HepG2 (cell line): Measurements from ENCODE around the gene C9orf50. TPM values are rescaled to one million over a fixed set of nuclear protein-coding genes. Genes with fewer than 3 reads are reported as not detected.
"Not testable (repeated sequence)": the region's sequence is repeated elsewhere in the genome, so short reads cannot be mapped to it uniquely, and the experiment has no call there.

ENCODE experiments used
- ATAC-seq: fragments of 200-7000 bp; cut with Tn5 transposase; 3 replicates; pipeline ENCODE4 v1.9.1; 2020; ENCODE audit warnings: mild to moderate bottlenecking, moderate library complexity
- BruUV-seq: library from RNA; stranded (reverse); fragments of 400-500 nt; replicated peaks from 2 replicates; lab custom pipeline; 2021; lab: Mats Ljungman, UMichigan
- CTCF ChIA-PET: fragments of 300-600 bp; formaldehyde crosslinking; extraction: SDS; loops from one replicate; lab custom pipeline; 2021; ENCODE audit warnings: low total read pairs, inconsistent platforms, low intra/inter-chr PET ratio; lab: Yijun Ruan, JAX
- POLR2A ChIA-PET: fragments of 350-600 bp; sonication (Branson Sonifier 250); formaldehyde crosslinking; loops from one replicate; lab custom pipeline; 2020; ENCODE audit warnings: antibody characterized with exemption, inconsistent platforms; lab: Yijun Ruan, JAX
- DNase-seq: peaks from one replicate; pipeline ENCODE4 v3.0.0-alpha.2; 2015; ENCODE audit warnings: low spot score
- FAIRE-seq: peaks from 3 replicates; lab custom pipeline; 2011; peaks lifted over from hg19 to GRCh38; lab: Jason Lieb, UNC
- H2AFZ ChIP-seq: one replicate; pipeline ENCODE4 v1.6.1; 2011; ENCODE audit warnings: low read length, inconsistent platforms
- H3K27ac ChIP-seq: fragments of 300-600 bp; 3 replicates; pipeline ENCODE4 v1.8.0; 2011; ENCODE audit warnings: mixed run types, mild to moderate bottlenecking, mixed read lengths, low read length, inconsistent platforms; ENCODE audit not compliant: insufficient read depth; ENCODE audit errors: extremely low read length
- H3K27me3 ChIP-seq, 2 experiments: fragments of 200-600 bp in 1 of 2; 2 replicates in 1 of 2; 3 replicates in 1 of 2; pipeline versions ENCODE4 v1.6.0 to v1.8.0; 2011; ENCODE audit warnings: low read length in 2 of 2, mild to moderate bottlenecking in 2 of 2, moderate library complexity in 2 of 2, inconsistent platforms in 1 of 2; ENCODE audit not compliant: insufficient read depth in 2 of 2, control insufficient read depth in 1 of 2
- H3K36me3 ChIP-seq, 2 experiments: fragments of 200-600 bp in 1 of 2; replicated peaks in 1 of 2; 2 replicates in 1 of 2; 3 replicates in 1 of 2; pipeline versions ENCODE4 v1.5.1 to v1.8.0; 2011; ENCODE audit warnings: low read length in 2 of 2, inconsistent platforms in 1 of 2; ENCODE audit not compliant: insufficient read depth in 2 of 2, control insufficient read depth in 1 of 2
- H3K4me1 ChIP-seq: 2 replicates; pipeline ENCODE4 v1.5.1; 2012; ENCODE audit warnings: low read length, inconsistent platforms; ENCODE audit not compliant: insufficient read depth
- H3K4me2 ChIP-seq: 2 replicates; pipeline ENCODE4 v1.6.0; 2011; ENCODE audit warnings: low read depth, low read length, inconsistent platforms
- H3K4me3 ChIP-seq, 3 experiments: fragments of 200-600 bp in 1 of 3; sonication (generic), shearing (Covaris generic) in 1 of 3; replicated peaks in 1 of 3; 2 replicates each; pipeline ENCODE4 v1.5.1; 2011 to 2016; ENCODE audit warnings: low read length in 3 of 3, inconsistent platforms in 2 of 3, low read depth in 2 of 3, mild to moderate bottlenecking in 2 of 3, control low read depth in 1 of 3, mixed read lengths in 1 of 3; ENCODE audit not compliant: insufficient read depth in 1 of 3
- H3K79me2 ChIP-seq: one replicate; pipeline ENCODE4 v1.6.1; 2011; ENCODE audit warnings: low read length, inconsistent platforms; ENCODE audit not compliant: insufficient read depth
- H3K9ac ChIP-seq: 2 replicates; pipeline ENCODE4 v1.6.0; 2011; ENCODE audit warnings: mild to moderate bottlenecking, low read depth, low read length, inconsistent platforms; ENCODE audit not compliant: insufficient read depth
- H3K9me3 ChIP-seq: 2 replicates; pipeline ENCODE4 v1.5.1; 2012; ENCODE audit warnings: mild to moderate bottlenecking, low read length
- H4K20me1 ChIP-seq: 2 replicates; pipeline ENCODE4 v1.6.0; 2011; ENCODE audit warnings: inconsistent platforms, mild to moderate bottlenecking, low read length, moderate library complexity; ENCODE audit not compliant: insufficient read depth
- BRCA1 ChIP-seq: sonication (generic); formaldehyde crosslinking; IDR thresholded peaks from 2 replicates; pipeline ENCODE4 v1.4.0; 2020; ENCODE audit warnings: missing genetic modification reagents
- HDAC6 ChIP-seq: fragments of 200-600 bp; sonication (generic); IDR thresholded peaks from 2 replicates; pipeline ENCODE4 v1.7.0; 2017; ENCODE audit warnings: mild to moderate bottlenecking, antibody characterized with exemption, low read length, low read depth
- KLF13 ChIP-seq: sonication (generic); formaldehyde crosslinking; IDR thresholded peaks from 2 replicates; pipeline ENCODE4 v1.4.0; 2020; ENCODE audit warnings: mild to moderate bottlenecking, missing genetic modification reagents
- PRDM10 ChIP-seq: sonication (generic); formaldehyde crosslinking; IDR thresholded peaks from 2 replicates; pipeline ENCODE4 v1.4.0; 2020; ENCODE audit warnings: low read depth, missing genetic modification reagents
- RXRB ChIP-seq: IDR thresholded peaks from 2 replicates; pipeline ENCODE4 v1.6.1; 2016; ENCODE audit warnings: borderline replicate concordance, missing genetic modification reagents, missing compliant biosample characterization
- ZNF205 ChIP-seq: IDR thresholded peaks from 2 replicates; pipeline ENCODE4 v1.6.1; 2018; ENCODE audit warnings: missing biosample characterization, missing genetic modification reagents
- WGBS: methylation state at CpG from one replicate; pipeline ENCODE4 v1.1.6; 2017; ENCODE audit warnings: low lambda C conversion rate; 5-methylcytosine and 5-hydroxymethylcytosine counted together
- in situ Hi-C: cut with HindIII; loops from 2 replicates; pipeline ENCODE4 v1.10.0; 2017; ENCODE audit warnings: low pct_unique_long_range_greater_than_20kb; ENCODE audit not compliant: extremely low pct_ligation_motif_present
- intact Hi-C: fragments of 100-400 bp; cut with micrococcal nuclease; formaldehyde crosslinking; loops from one replicate; pipeline ENCODE4 v1.10.0; 2022; ENCODE audit not compliant: unreplicated experiment
- polyA plus RNA-seq, 8 experiments: library from polyadenylated mRNA; depleted of rRNA in 3 of 8; stranded (reverse) in 7 of 8; unstranded in 1 of 8; fragments of >200 nt; fragmentation: Illumina TruSeq in 4 of 8; extraction: Trizol in 4 of 8; gene quantifications; 2 replicates each; pipeline versions ENCODE4 v1.2.1 to v1.2.3, GENCODE V29; 2011 to 2016; ENCODE audit warnings: low read depth in 4 of 8, missing spikeins in 1 of 8, mixed read lengths in 1 of 8; ENCODE audit not compliant: insufficient read depth in 1 of 8
- total RNA-seq, 5 experiments: library from RNA; depleted of rRNA; stranded (reverse); fragments of >200 nt; fragmentation: Illumina TruSeq; extraction: Trizol; gene quantifications; 2 replicates each; pipeline ENCODE4 v1.2.3, GENCODE V29; 2016; ENCODE audit warnings: low read depth in 1 of 5
- TF ChIP-seq, protein P1 (sequence below): sonication (generic); formaldehyde crosslinking; IDR thresholded peaks from 2 replicates; pipeline ENCODE4 v1.4.0; 2020; ENCODE audit warnings: missing genetic modification reagents
- TF ChIP-seq, protein P2 (sequence below): sonication (generic); formaldehyde crosslinking; IDR thresholded peaks from 2 replicates; pipeline ENCODE4 v1.4.0; 2020; ENCODE audit warnings: missing genetic modification reagents, mild to moderate bottlenecking, borderline replicate concordance

Gene C9orf50
- total and polyA plus RNA-seq, 2 of the 13 experiments (the other 11 are each of a cell fraction or from before 2014, with no cell fraction given): not detected

DNA sequence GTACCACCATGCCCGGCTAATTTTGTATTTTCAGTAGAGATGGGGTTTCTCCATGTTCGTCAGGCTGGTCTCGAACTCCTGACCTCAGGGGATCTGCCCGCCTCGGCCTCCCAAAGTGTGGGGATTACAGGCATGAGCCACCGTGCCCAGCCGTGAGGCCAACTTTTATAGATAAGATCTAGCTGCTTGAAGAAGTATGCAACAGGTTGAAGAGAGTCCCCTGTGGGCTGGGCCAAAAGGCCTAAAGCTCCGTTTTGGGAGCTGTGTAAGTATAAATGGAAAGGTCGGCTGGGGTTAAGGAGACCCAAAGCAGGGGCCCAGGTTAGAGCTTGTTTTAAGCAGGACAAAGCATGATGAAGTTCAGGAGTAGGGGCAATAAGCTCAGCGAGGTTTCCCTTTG, 28.1 kb downstream of the C9orf50 start:
- H4K20me1 ChIP-seq, FAIRE-seq, intact Hi-C loops, H3K9me3 ChIP-seq, H3K27me3 ChIP-seq, H3K79me2 ChIP-seq, H3K27ac ChIP-seq, H3K36me3 ChIP-seq, DNase-seq, BruUV-seq, H3K4me2 ChIP-seq, H3K4me3 ChIP-seq, in situ Hi-C loops, ATAC-seq, CTCF ChIA-PET, H3K9ac ChIP-seq, H2AFZ ChIP-seq: not testable (repeated sequence)
- WGBS: 92% methylated on average over 10 of the region's 10 CpGs
- peaks cover 63% of the 10 kb centered on the region for H3K4me1 ChIP-seq
- POLR2A ChIA-PET: interaction anchor here (1.1 to 2.7 kb wide), 6 partner anchors 9 to 96 kb away, joined by 4 to 8 read pairs (median 6); no protein-coding TSS in a partner anchor

DNA sequence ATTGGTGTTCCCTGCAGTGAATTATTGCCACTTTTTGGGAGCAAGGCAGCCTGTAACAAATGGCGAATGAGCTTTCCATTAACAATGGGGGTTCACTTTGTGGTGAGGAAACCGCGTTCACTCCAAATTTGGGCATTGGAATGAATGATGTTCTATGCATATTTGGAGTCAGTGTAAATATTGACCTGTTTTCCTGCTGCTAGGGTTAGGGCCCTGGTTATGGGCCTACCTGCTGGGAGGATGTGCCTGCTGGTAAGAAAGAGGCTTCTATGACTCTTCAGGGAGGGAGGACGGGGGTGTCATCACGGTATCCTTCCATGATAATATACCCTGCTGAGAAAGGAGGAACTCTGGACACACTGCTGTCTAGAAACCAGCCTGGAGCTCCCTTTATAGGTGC, 29.0 kb downstream of the C9orf50 start:
- CTCF ChIA-PET: no interaction called here
- no peak for TF ChIP-seq BRCA1 (CRISPR knock-in tag)
- TF ChIP-seq, protein P1, sequence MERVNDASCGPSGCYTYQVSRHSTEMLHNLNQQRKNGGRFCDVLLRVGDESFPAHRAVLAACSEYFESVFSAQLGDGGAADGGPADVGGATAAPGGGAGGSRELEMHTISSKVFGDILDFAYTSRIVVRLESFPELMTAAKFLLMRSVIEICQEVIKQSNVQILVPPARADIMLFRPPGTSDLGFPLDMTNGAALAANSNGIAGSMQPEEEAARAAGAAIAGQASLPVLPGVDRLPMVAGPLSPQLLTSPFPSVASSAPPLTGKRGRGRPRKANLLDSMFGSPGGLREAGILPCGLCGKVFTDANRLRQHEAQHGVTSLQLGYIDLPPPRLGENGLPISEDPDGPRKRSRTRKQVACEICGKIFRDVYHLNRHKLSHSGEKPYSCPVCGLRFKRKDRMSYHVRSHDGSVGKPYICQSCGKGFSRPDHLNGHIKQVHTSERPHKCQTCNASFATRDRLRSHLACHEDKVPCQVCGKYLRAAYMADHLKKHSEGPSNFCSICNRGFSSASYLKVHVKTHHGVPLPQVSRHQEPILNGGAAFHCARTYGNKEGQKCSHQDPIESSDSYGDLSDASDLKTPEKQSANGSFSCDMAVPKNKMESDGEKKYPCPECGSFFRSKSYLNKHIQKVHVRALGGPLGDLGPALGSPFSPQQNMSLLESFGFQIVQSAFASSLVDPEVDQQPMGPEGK (CRISPR knock-in tag): peak; percentile 73
- TF ChIP-seq, protein P2, sequence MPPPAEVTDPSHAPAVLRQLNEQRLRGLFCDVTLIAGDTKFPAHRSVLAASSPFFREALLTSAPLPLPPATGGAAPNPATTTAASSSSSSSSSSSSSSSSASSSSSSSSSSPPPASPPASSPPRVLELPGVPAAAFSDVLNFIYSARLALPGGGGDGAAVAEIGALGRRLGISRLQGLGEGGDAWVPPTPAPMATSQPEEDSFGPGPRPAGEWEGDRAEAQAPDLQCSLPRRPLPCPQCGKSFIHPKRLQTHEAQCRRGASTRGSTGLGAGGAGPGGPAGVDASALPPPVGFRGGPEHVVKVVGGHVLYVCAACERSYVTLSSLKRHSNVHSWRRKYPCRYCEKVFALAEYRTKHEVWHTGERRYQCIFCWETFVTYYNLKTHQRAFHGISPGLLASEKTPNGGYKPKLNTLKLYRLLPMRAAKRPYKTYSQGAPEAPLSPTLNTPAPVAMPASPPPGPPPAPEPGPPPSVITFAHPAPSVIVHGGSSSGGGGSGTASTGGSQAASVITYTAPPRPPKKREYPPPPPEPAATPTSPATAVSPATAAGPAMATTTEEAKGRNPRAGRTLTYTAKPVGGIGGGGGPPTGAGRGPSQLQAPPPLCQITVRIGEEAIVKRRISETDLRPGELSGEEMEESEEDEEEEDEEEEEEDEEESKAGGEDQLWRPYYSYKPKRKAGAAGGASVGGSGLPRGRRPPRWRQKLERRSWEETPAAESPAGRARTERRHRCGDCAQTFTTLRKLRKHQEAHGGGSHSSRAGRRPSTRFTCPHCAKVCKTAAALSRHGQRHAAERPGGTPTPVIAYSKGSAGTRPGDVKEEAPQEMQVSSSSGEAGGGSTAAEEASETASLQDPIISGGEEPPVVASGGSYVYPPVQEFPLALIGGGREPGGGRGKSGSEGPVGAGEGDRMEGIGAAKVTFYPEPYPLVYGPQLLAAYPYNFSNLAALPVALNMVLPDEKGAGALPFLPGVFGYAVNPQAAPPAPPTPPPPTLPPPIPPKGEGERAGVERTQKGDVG (CRISPR knock-in tag): no peak
- no peak for TF ChIP-seq ZNF205 (CRISPR knock-in tag)
- TF ChIP-seq PRDM10 (CRISPR knock-in tag): no peak
- 0 out of 2 replicates have a peak, but pooled peaks have one; percentile 25 for TF ChIP-seq RXRB (CRISPR knock-in tag)
- TF ChIP-seq HDAC6: no peak
- TF ChIP-seq KLF13 (CRISPR knock-in tag): no peak

More for the DNA sequence above, 29.0 kb downstream of the C9orf50 start:
- DNase-seq (peak; percentile 63), FAIRE-seq (no peak), ATAC-seq (no peak; the same call in 2 of the 3 replicates)
- Histone ChIP-seq H3K4me1 (peaks cover 59% of the 10 kb centered on the region), H3K27me3 (no peaks in the 10 kb centered on the region), H3K79me2 (no peaks in the 10 kb centered on the region), H3K4me2 (peak overlapping the region; percentile 50), H3K27ac (peak overlapping the region; percentile 41), H3K4me3 (0 out of 6 replicates have a peak overlapping the region, but pooled peaks of 1 of the 3 experiments have one; percentile 18), H3K36me3 (no peaks in the 10 kb centered on the region), H3K9me3 (no peaks in the 10 kb centered on the region), H3K9ac (no peak overlapping the region), H4K20me1 (no peaks in the 10 kb centered on the region), H2AFZ (no peak overlapping the region)
- intact Hi-C loops (no loop called here), in situ Hi-C loops (no loop called here)
- POLR2A ChIA-PET: interaction anchor here (0.9 to 2.7 kb wide), 7 partner anchors 8 to 33 kb away, joined by 3 to 8 read pairs (median 5); no protein-coding TSS in a partner anchor
- no TSS peak for BruUV-seq
- WGBS: 41% methylated on average over 5 of the region's 5 CpGs
